ENCODE results near the gene ITPK1. TPM values are rescaled to one million over a fixed set of nuclear protein-coding genes. Genes with fewer than 3 reads are reported as not detected.

The ITPK1 gene
- total RNA-seq, 1 donor from 2014 or later, result 112 TPM

GRCh38 chr14:92935446-92935845 is 180.3 kb downstream of the ITPK1 start:
- no peak overlapping the region for H3K27ac ChIP-seq (replicated peaks)
- no peak for DNase-seq

GRCh38 chr14:92934196-92935085 is 181.3 kb downstream of the ITPK1 start:
- H3K27ac ChIP-seq (replicated peaks), result no peak overlapping the region
- intact Hi-C loops (cut with micrococcal nuclease), result no loop called here
- H3K4me1 ChIP-seq, result peaks cover 8% of the 10 kb centered on the region
- no peaks in the 10 kb centered on the region for H3K27me3 ChIP-seq (ENCODE audit: low read depth)
- TF ChIP-seq CTCF (IDR thresholded peaks at IDR 0.05; ENCODE audit: borderline replicate concordance), result no peak
- no peak overlapping the region for H3K4me3 ChIP-seq
- no peaks in the 10 kb centered on the region for H3K9me3 ChIP-seq (replicated peaks)
- DNase-seq, result no peak
- peaks cover 15% of the 10 kb centered on the region for H3K36me3 ChIP-seq

More at GRCh38 chr14:92935446-92935845, 180.3 kb downstream of the ITPK1 start:
- H3K36me3 ChIP-seq, result peaks cover 22% of the 10 kb centered on the region
- H3K4me3 ChIP-seq, result no peak overlapping the region
- H3K27me3 ChIP-seq (ENCODE audit: low read depth), result no peaks in the 10 kb centered on the region
- intact Hi-C loops (cut with micrococcal nuclease), result no loop called here
- no peaks in the 10 kb centered on the region for H3K9me3 ChIP-seq (replicated peaks)
- peaks cover 8% of the 10 kb centered on the region for H3K4me1 ChIP-seq
- TF ChIP-seq CTCF (IDR thresholded peaks at IDR 0.05; ENCODE audit: borderline replicate concordance), result no peak

- Histone ChIP-seq H3K36me3 (peaks cover 15% of the 10 kb centered on the region), H3K27me3 (ENCODE audit: low read depth) (no peaks in the 10 kb centered on the region), H3K27ac (replicated peaks) (no peak overlapping the region), H3K9me3 (replicated peaks) (no peaks in the 10 kb centered on the region), H3K4me1 (peaks cover 3% of the 10 kb centered on the region), H3K4me3 (no peak overlapping the region)
- intact Hi-C loops (cut with micrococcal nuclease), result no loop called here
- no peak for DNase-seq
- no peak for TF ChIP-seq CTCF (IDR thresholded peaks at IDR 0.05; ENCODE audit: borderline replicate concordance)
These were observed 182.2 kb downstream of the ITPK1 start for GRCh38 chr14:92933481-92933880.

GRCh38 chr14:92932448-92933395 is 183.0 kb downstream of the ITPK1 start:
- Histone ChIP-seq H3K9me3 (replicated peaks) (no peaks in the 10 kb centered on the region), H3K27me3 (ENCODE audit: low read depth) (no peaks in the 10 kb centered on the region), H3K4me1 (no peaks in the 10 kb centered on the region), H3K27ac (replicated peaks) (no peak overlapping the region), H3K4me3 (no peak overlapping the region), H3K36me3 (peaks cover 15% of the 10 kb centered on the region)
- TF ChIP-seq CTCF (IDR thresholded peaks at IDR 0.05; ENCODE audit: borderline replicate concordance), result no peak
- DNase-seq, result no peak
- intact Hi-C loops (cut with micrococcal nuclease), result no loop called here

- Histone ChIP-seq H3K36me3 (peaks cover 15% of the 10 kb centered on the region), H3K4me1 (no peaks in the 10 kb centered on the region), H3K4me3 (no peak overlapping the region), H3K27me3 (ENCODE audit: low read depth) (no peaks in the 10 kb centered on the region), H3K9me3 (replicated peaks) (no peaks in the 10 kb centered on the region), H3K27ac (replicated peaks) (no peak overlapping the region)
- TF ChIP-seq CTCF (IDR thresholded peaks at IDR 0.05; ENCODE audit: borderline replicate concordance), result no peak
- intact Hi-C loops (cut with micrococcal nuclease), result no loop called here
- DNase-seq, result no peak
These were observed 183.9 kb downstream of the ITPK1 start for GRCh38 chr14:92931681-92932447.
